Right lobe of liver (tissue), 4 donors: ENCODE measurements around the gene RSRP1.

Experiments used
- CTCF ChIP-seq, 4 donors: fragments of 200-600 bp in 3 of 4; fragments of 450-650 bp in 1 of 4; IDR thresholded peaks; one replicate each; pipeline versions ENCODE4 v1.5.1 to v1.8.0; 2016 to 2022; ENCODE audit warnings: antibody characterized with exemption in 4 of 4, mild to moderate bottlenecking in 2 of 4
- POLR2A ChIP-seq: fragments of 450-650 bp; IDR thresholded peaks from one replicate; pipeline ENCODE4 v1.6.1; 2017; ENCODE audit warnings: antibody characterized with exemption, mild to moderate bottlenecking
- donor health status: DM: no; HTN: no; CAD: no.
- donor health status: DM: no; HTN: no; CAD: no.
- donor health status: DM: no; HTN: yes; CAD: no.

GRCh38 chr1:25212725-25213124, 34.5 kb downstream of the RSRP1 start:
- TF ChIP-seq CTCF (IDR thresholded peaks at IDR 0.05) (no peak), POLR2A (no peak)
